SK-N-MC (cell line): Measurements from ENCODE around the gene HES7.

Experiments used
- EZH2 ChIP-seq: fragments of 200-600 bp; sonication (generic); IDR thresholded peaks from one replicate; pipeline ENCODE4 v1.6.1; 2017; ENCODE audit warnings: antibody characterized with exemption
- FOXP2 ChIP-seq: optimal IDR thresholded peaks from 2 replicates; pipeline ENCODE3; 2011; ENCODE audit warnings: mild to moderate bottlenecking, moderate library complexity; ENCODE audit not compliant: insufficient read depth; ENCODE audit errors: extremely low read length, control extremely low read depth
- POLR2AphosphoS5 ChIP-seq: IDR thresholded peaks from 2 replicates; pipeline ENCODE4 v1.6.1; 2012; ENCODE audit warnings: mild to moderate bottlenecking, low read depth, low read length, borderline replicate concordance

GRCh38 chr17:8124350-8125153 is 646 bp upstream of the HES7 start:
- TF ChIP-seq POLR2AphosphoS5 (no peak), EZH2 (no peak), FOXP2 (no peak)
